ENCODE results near the gene IQSEC3. TPM values are rescaled to one million over a fixed set of nuclear protein-coding genes. Genes with fewer than 3 reads are reported as not detected.

Gene IQSEC3
- total and polyA plus RNA-seq, 2 donors = 0.99 to 4.4 TPM

GRCh38 chr12:206746-207440 is 140.3 kb downstream of the IQSEC3 start:
- no peaks in the 10 kb centered on the region for H3K36me3 ChIP-seq (ENCODE audit: control insufficient read depth in 2 of 2, insufficient read depth in 2 of 2, low read length in 1 of 2)
- 94% methylated on average over 21 of the region's 21 CpGs for WGBS
- no peak overlapping the region for H3K27ac ChIP-seq (ENCODE audit: low read depth in 1 of 2, low read length in 1 of 2)
- H3K27me3 ChIP-seq (ENCODE audit: control insufficient read depth in 2 of 2, insufficient read depth in 1 of 2, low read length in 1 of 2) = peaks cover 19 to 58% of the 10 kb centered on the region in 2 donors
- H3K4me3 ChIP-seq (ENCODE audit: low read length in 2 of 2) = no peak overlapping the region
- no peak for DNase-seq (ENCODE audit: low read depth in 6 of 9, low spot score in 9 of 9)
- no peaks in the 10 kb centered on the region for H3K9me3 ChIP-seq (ENCODE audit: control insufficient read depth in 2 of 2, insufficient read depth in 1 of 2, low read length in 1 of 2)
- H3K4me1 ChIP-seq (ENCODE audit: control insufficient read depth in 2 of 2, insufficient read depth in 2 of 2, low read length in 2 of 2) = no peaks in the 10 kb centered on the region

DNA sequence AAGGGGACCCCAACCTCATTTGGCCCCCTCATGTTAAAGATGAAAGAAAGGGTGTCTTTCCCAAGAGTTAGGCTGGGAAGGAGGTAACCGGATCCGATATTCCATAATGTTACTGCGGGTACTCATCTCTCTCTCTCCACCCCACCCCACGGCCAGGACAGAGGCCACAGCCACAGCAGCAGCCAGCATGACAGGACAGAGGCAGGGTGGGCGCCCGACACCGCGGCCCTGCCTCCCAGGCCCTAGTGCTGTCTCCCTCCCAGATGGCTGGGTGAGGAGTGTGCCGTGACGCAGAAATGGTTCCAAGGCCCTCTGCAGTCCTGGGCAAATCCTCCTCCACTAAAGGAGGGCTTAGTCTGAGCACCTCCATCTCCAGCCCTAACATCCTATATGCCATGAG is 141.2 kb downstream of the IQSEC3 start:
- Histone ChIP-seq H3K27me3 (ENCODE audit: control insufficient read depth in 2 of 2, insufficient read depth in 1 of 2, low read length in 1 of 2) (peaks cover 16 to 55% of the 10 kb centered on the region in 2 donors), H3K36me3 (ENCODE audit: control insufficient read depth in 2 of 2, insufficient read depth in 2 of 2, low read length in 1 of 2) (no peaks in the 10 kb centered on the region), H3K4me3 (ENCODE audit: low read length in 2 of 2) (no peak overlapping the region), H3K9me3 (ENCODE audit: control insufficient read depth in 2 of 2, insufficient read depth in 1 of 2, low read length in 1 of 2) (no peaks in the 10 kb centered on the region), H3K4me1 (ENCODE audit: control insufficient read depth in 2 of 2, insufficient read depth in 2 of 2, low read length in 2 of 2) (no peaks in the 10 kb centered on the region), H3K27ac (ENCODE audit: low read depth in 1 of 2, low read length in 1 of 2) (no peak overlapping the region)
- no peak for DNase-seq (ENCODE audit: low read depth in 6 of 9, low spot score in 9 of 9)
- 93% methylated on average over 10 of the region's 10 CpGs for WGBS

- Histone ChIP-seq H3K36me3 (ENCODE audit: control insufficient read depth in 2 of 2, insufficient read depth in 2 of 2, low read length in 1 of 2) (no peaks in the 10 kb centered on the region), H3K4me3 (ENCODE audit: low read length in 2 of 2) (no peak overlapping the region), H3K27me3 (ENCODE audit: control insufficient read depth in 2 of 2, insufficient read depth in 1 of 2, low read length in 1 of 2) (peaks cover 10 to 56% of the 10 kb centered on the region in 2 donors), H3K9me3 (ENCODE audit: control insufficient read depth in 2 of 2, insufficient read depth in 1 of 2, low read length in 1 of 2) (no peaks in the 10 kb centered on the region), H3K4me1 (ENCODE audit: control insufficient read depth in 2 of 2, insufficient read depth in 2 of 2, low read length in 2 of 2) (no peaks in the 10 kb centered on the region), H3K27ac (ENCODE audit: low read depth in 1 of 2, low read length in 1 of 2) (no peak overlapping the region)
- 91% methylated on average over 4 of the region's 4 CpGs for WGBS
- DNase-seq (ENCODE audit: low read depth in 6 of 9, low spot score in 9 of 9) = no peak
Measured at GRCh38 chr12:208813-209212, 142.2 kb downstream of the IQSEC3 start.

DNA sequence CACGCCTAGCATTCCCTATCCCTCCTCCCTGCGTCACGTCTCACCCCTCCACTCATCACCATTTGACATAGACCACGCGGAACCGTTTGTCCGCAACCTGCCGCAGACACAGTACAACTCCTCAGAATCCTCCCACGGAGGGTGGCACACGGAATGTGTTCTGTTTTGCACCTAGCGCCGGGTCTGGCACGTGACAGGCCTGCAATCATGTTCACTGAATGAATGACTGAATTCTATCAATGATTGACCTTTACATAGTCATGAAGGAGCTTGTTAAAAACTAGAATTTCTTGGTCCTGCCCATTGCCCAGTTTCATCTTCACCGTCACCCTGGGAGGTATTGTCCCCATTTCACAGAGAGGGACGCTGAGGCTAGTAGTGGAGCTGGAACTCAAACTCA is 142.7 kb downstream of the IQSEC3 start:
- H3K27me3 ChIP-seq (ENCODE audit: control insufficient read depth in 2 of 2, insufficient read depth in 1 of 2, low read length in 1 of 2) = peaks cover 7 to 56% of the 10 kb centered on the region in 2 donors
- no peaks in the 10 kb centered on the region for H3K36me3 ChIP-seq (ENCODE audit: control insufficient read depth in 2 of 2, insufficient read depth in 2 of 2, low read length in 1 of 2)
- 96% methylated on average over 15 of the region's 15 CpGs for WGBS
- DNase-seq (ENCODE audit: low read depth in 6 of 9, low spot score in 9 of 9) = no peak
- H3K9me3 ChIP-seq (ENCODE audit: control insufficient read depth in 2 of 2, insufficient read depth in 1 of 2, low read length in 1 of 2) = no peaks in the 10 kb centered on the region
- H3K4me3 ChIP-seq (ENCODE audit: low read length in 2 of 2) = no peak overlapping the region
- H3K4me1 ChIP-seq (ENCODE audit: control insufficient read depth in 2 of 2, insufficient read depth in 2 of 2, low read length in 2 of 2) = no peaks in the 10 kb centered on the region
- no peak overlapping the region for H3K27ac ChIP-seq (ENCODE audit: low read depth in 1 of 2, low read length in 1 of 2)

GRCh38 chr12:209851-210250 is 143.3 kb downstream of the IQSEC3 start:
- no peaks in the 10 kb centered on the region for H3K9me3 ChIP-seq (ENCODE audit: control insufficient read depth in 2 of 2, insufficient read depth in 1 of 2, low read length in 1 of 2)
- no peak for DNase-seq (ENCODE audit: low read depth in 6 of 9, low spot score in 9 of 9)
- H3K27me3 ChIP-seq (ENCODE audit: control insufficient read depth in 2 of 2, insufficient read depth in 1 of 2, low read length in 1 of 2) = peaks cover 2 to 50% of the 10 kb centered on the region in 2 donors
- H3K27ac ChIP-seq (ENCODE audit: low read depth in 1 of 2, low read length in 1 of 2) = no peak overlapping the region
- no peak overlapping the region for H3K4me3 ChIP-seq (ENCODE audit: low read length in 2 of 2)
- no peaks in the 10 kb centered on the region for H3K36me3 ChIP-seq (ENCODE audit: control insufficient read depth in 2 of 2, insufficient read depth in 2 of 2, low read length in 1 of 2)
- 96% methylated on average over 12 of the region's 12 CpGs for WGBS
- H3K4me1 ChIP-seq (ENCODE audit: control insufficient read depth in 2 of 2, insufficient read depth in 2 of 2, low read length in 2 of 2) = no peaks in the 10 kb centered on the region

DNA sequence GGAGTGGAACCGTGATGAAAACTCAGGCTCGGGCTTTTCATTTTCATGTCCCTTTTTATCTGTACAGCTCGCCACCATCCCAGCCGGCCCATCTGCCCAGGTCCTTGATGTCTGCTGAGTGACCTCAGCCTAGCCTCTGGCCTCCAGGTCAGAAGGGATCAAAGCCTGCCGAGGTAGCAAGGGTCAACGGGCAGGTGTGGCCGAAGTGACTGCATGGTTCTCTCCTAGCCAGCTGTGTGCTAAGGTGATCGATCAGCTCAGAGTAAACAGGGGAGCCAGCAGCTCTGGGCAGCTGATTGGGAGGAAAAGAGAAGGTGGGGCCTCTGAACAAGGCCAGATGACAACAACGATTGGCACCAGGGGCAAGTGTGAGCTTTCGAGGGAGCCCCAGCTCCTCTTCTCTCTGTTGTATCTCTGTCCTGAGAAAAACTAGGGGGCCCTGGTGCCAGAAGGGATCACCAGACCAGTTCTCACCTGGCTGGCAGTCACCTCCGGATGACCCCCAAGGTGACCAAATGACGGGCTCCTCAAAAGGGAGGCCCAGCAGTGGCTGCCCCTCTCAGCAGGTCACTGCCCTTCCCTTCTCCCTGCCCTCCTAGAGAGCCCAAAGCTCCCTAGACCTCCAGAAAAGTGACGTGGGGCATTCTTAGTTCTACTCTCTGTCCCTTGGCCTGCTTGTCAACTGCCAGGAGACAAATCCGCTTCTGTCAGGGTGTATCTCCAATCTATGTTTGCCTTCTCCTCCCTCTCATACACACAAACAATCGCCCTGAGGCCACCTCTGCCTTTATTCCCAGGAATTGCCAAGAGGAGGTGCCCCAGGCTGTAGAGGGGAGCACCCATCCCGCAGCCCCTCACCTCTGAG is 143.9 kb downstream of the IQSEC3 start:
- 92% methylated on average over 16 of the region's 16 CpGs for WGBS
- DNase-seq (ENCODE audit: low read depth in 6 of 9, low spot score in 9 of 9) = no peak
- no peak overlapping the region for H3K4me3 ChIP-seq (ENCODE audit: low read length in 2 of 2)
- no peak overlapping the region for H3K27ac ChIP-seq (ENCODE audit: low read depth in 1 of 2, low read length in 1 of 2)
- no peaks in the 10 kb centered on the region for H3K9me3 ChIP-seq (ENCODE audit: control insufficient read depth in 2 of 2, insufficient read depth in 1 of 2, low read length in 1 of 2)
- no peaks in the 10 kb centered on the region for H3K4me1 ChIP-seq (ENCODE audit: control insufficient read depth in 2 of 2, insufficient read depth in 2 of 2, low read length in 2 of 2)
- no peaks in the 10 kb centered on the region for H3K36me3 ChIP-seq (ENCODE audit: control insufficient read depth in 2 of 2, insufficient read depth in 2 of 2, low read length in 1 of 2)
- peaks cover 0 to 43% of the 10 kb centered on the region in 2 donors for H3K27me3 ChIP-seq (ENCODE audit: control insufficient read depth in 2 of 2, insufficient read depth in 1 of 2, low read length in 1 of 2)

- DNase-seq (ENCODE audit: low read depth in 6 of 9, low spot score in 9 of 9) = no peak
- no peak overlapping the region for H3K4me3 ChIP-seq (ENCODE audit: low read length in 2 of 2)
- H3K9me3 ChIP-seq (ENCODE audit: control insufficient read depth in 2 of 2, insufficient read depth in 1 of 2, low read length in 1 of 2) = no peaks in the 10 kb centered on the region
- H3K27ac ChIP-seq (ENCODE audit: low read depth in 1 of 2, low read length in 1 of 2) = no peak overlapping the region
- peaks cover 0 to 43% of the 10 kb centered on the region in 2 donors for H3K27me3 ChIP-seq (ENCODE audit: control insufficient read depth in 2 of 2, insufficient read depth in 1 of 2, low read length in 1 of 2)
- H3K36me3 ChIP-seq (ENCODE audit: control insufficient read depth in 2 of 2, insufficient read depth in 2 of 2, low read length in 1 of 2) = no peaks in the 10 kb centered on the region
- whole genome bisulfite sequencing = 94% methylated on average over 3 of the region's 3 CpGs
- no peaks in the 10 kb centered on the region for H3K4me1 ChIP-seq (ENCODE audit: control insufficient read depth in 2 of 2, insufficient read depth in 2 of 2, low read length in 2 of 2)
Measured at GRCh38 chr12:211142-211465, 144.5 kb downstream of the IQSEC3 start.

GRCh38 chr12:211639-212414 is 145.3 kb downstream of the IQSEC3 start:
- WGBS = 93% methylated on average over 16 of the region's 16 CpGs
- Histone ChIP-seq H3K4me3 (ENCODE audit: low read length in 2 of 2) (no peak overlapping the region), H3K36me3 (ENCODE audit: control insufficient read depth in 2 of 2, insufficient read depth in 2 of 2, low read length in 1 of 2) (no peaks in the 10 kb centered on the region), H3K27me3 (ENCODE audit: control insufficient read depth in 2 of 2, insufficient read depth in 1 of 2, low read length in 1 of 2) (peaks cover 0 to 40% of the 10 kb centered on the region in 2 donors), H3K4me1 (ENCODE audit: control insufficient read depth in 2 of 2, insufficient read depth in 2 of 2, low read length in 2 of 2) (no peaks in the 10 kb centered on the region), H3K27ac (ENCODE audit: low read depth in 1 of 2, low read length in 1 of 2) (no peak overlapping the region), H3K9me3 (ENCODE audit: control insufficient read depth in 2 of 2, insufficient read depth in 1 of 2, low read length in 1 of 2) (no peaks in the 10 kb centered on the region)
- DNase-seq (ENCODE audit: low read depth in 6 of 9, low spot score in 9 of 9) = no peak

DNA sequence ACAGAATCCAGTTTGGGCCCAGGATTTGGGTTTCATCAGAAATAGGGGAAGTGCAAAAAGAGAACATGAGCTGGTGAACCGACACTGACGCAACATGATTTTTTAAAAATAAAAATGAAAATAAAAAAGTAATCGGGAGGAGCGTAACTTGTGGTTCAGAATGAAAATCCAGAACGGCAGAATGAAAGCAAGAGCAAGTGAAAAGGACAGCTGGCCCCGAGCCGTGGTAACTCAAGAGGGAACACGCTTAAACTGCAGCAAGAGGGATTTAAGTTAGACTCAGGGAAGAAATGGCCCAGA is 145.8 kb downstream of the IQSEC3 start:
- Histone ChIP-seq H3K27ac (ENCODE audit: low read depth in 1 of 2, low read length in 1 of 2) (no peak overlapping the region), H3K4me3 (ENCODE audit: low read length in 2 of 2) (no peak overlapping the region), H3K4me1 (ENCODE audit: control insufficient read depth in 2 of 2, insufficient read depth in 2 of 2, low read length in 2 of 2) (no peaks in the 10 kb centered on the region), H3K9me3 (ENCODE audit: control insufficient read depth in 2 of 2, insufficient read depth in 1 of 2, low read length in 1 of 2) (no peaks in the 10 kb centered on the region), H3K27me3 (ENCODE audit: control insufficient read depth in 2 of 2, insufficient read depth in 1 of 2, low read length in 1 of 2) (peaks cover 0 to 37% of the 10 kb centered on the region in 2 donors), H3K36me3 (ENCODE audit: control insufficient read depth in 2 of 2, insufficient read depth in 2 of 2, low read length in 1 of 2) (no peaks in the 10 kb centered on the region)
- WGBS = 57% methylated on average over 8 of the region's 8 CpGs
- DNase-seq (ENCODE audit: low read depth in 6 of 9, low spot score in 9 of 9) = no peak
